Panc1 (cell line): ENCODE measurements around the gene GPRIN1. TPM values are rescaled to one million over a fixed set of nuclear protein-coding genes. Genes with fewer than 3 reads are reported as not detected.

Experiments used
- ATAC-seq: fragments of 200-7000 bp; cut with Tn5 transposase; 2 replicates; pipeline ENCODE4 v1.9.1; 2020; ENCODE audit warnings: mild to moderate bottlenecking, moderate library complexity
- BruUV-seq: library from RNA; stranded (reverse); fragments of 400-500 nt; replicated peaks from 2 replicates; lab custom pipeline; 2021; lab: Mats Ljungman, UMichigan
- CTCF ChIA-PET: fragments of 300-600 bp; sonication (Branson Sonifier 250); formaldehyde crosslinking; loops from one replicate; lab custom pipeline; 2022; ENCODE audit warnings: antibody characterized with exemption; lab: Charles Lee
- POLR2A ChIA-PET: fragments of 300-600 bp; sonication (Branson Sonifier 250); formaldehyde crosslinking; loops from one replicate; lab custom pipeline; 2022; ENCODE audit warnings: antibody characterized with exemption; lab: Charles Lee
- DNase-seq: peaks from one replicate; pipeline ENCODE4 v3.0.0-alpha.2; 2010; ENCODE audit warnings: low read depth, low spot score
- H3K27ac ChIP-seq: 2 replicates; pipeline ENCODE4 v1.5.1; 2011; ENCODE audit warnings: mild to moderate bottlenecking, low read length, inconsistent platforms
- H3K27me3 ChIP-seq: fragments of 200-500 bp; sonication (Bioruptor generic); 2 replicates; pipeline ENCODE4 v1.6.0; 2014; ENCODE audit warnings: low read length, inconsistent platforms; ENCODE audit not compliant: control insufficient read depth, insufficient read depth
- H3K36me3 ChIP-seq: fragments of 200-500 bp; sonication (Bioruptor generic); 2 replicates; pipeline ENCODE4 v1.5.1; 2014; ENCODE audit warnings: inconsistent platforms, mild to moderate bottlenecking, low read length, moderate library complexity; ENCODE audit not compliant: control insufficient read depth, insufficient read depth
- H3K4me1 ChIP-seq: 2 replicates; pipeline ENCODE4 v1.5.1; 2011; ENCODE audit warnings: inconsistent platforms, mild to moderate bottlenecking, low read length, moderate library complexity; ENCODE audit not compliant: control insufficient read depth, insufficient read depth
- H3K4me3 ChIP-seq, 2 experiments: 2 replicates each; pipeline ENCODE4 v1.5.1; 2011 to 2012; ENCODE audit warnings: low read depth in 2 of 2, low read length in 2 of 2, mild to moderate bottlenecking in 2 of 2, inconsistent platforms in 1 of 2, moderate library complexity in 1 of 2
- H3K9me3 ChIP-seq: fragments of 200-500 bp; sonication (Bioruptor generic); 2 replicates; pipeline ENCODE4 v1.5.1; 2014; ENCODE audit warnings: low read depth, mild to moderate bottlenecking, inconsistent platforms, low read length, moderate library complexity; ENCODE audit not compliant: control insufficient read depth, insufficient read depth
- CTCF ChIP-seq: fragments of 450-650 bp; IDR thresholded peaks from 2 replicates; pipeline ENCODE4 v1.5.1; 2017; ENCODE audit warnings: mild to moderate bottlenecking
- POLR2AphosphoS5 ChIP-seq: IDR thresholded peaks from 2 replicates; pipeline ENCODE4 v1.6.1; 2012; ENCODE audit warnings: mild to moderate bottlenecking, low read depth, low read length, moderate library complexity
- REST ChIP-seq, 2 experiments: IDR thresholded peaks; 2 replicates each; pipeline ENCODE4 v1.6.1; 2011 to 2012; ENCODE audit warnings: low read depth in 2 of 2, control low read depth in 1 of 2, low read length in 1 of 2, mild to moderate bottlenecking in 1 of 2, moderate library complexity in 1 of 2; ENCODE audit not compliant: insufficient read depth in 1 of 2
- SIN3A ChIP-seq: IDR thresholded peaks from 2 replicates; pipeline ENCODE4 v1.6.1; 2012; ENCODE audit warnings: low read depth, mild to moderate bottlenecking, low read length, moderate library complexity, borderline replicate concordance; ENCODE audit not compliant: insufficient read depth
- TCF7L2 ChIP-seq: IDR thresholded peaks from 2 replicates; pipeline ENCODE4 v1.6.1; 2011; ENCODE audit warnings: mild to moderate bottlenecking, low read depth, low read length, inconsistent platforms
- in situ Hi-C: cut with HindIII; loops from 2 replicates; pipeline ENCODE4 v1.10.0; 2016; ENCODE audit warnings: low sequenced_read_pairs, low pct_unique_long_range_greater_than_20kb
- intact Hi-C: fragments of 100-400 bp; cut with micrococcal nuclease; formaldehyde crosslinking; loops from one replicate; pipeline ENCODE4 v1.10.0; 2022; ENCODE audit not compliant: unreplicated experiment
- total RNA-seq: library from RNA; stranded (reverse); gene quantifications from one replicate; pipeline ENCODE4 v1.2.1, GENCODE V29; 2021; ENCODE audit not compliant: unreplicated experiment

The GPRIN1 gene
- total RNA-seq, 1 experiment from 2014 or later, result 18.9 TPM

- ChIA-PET POLR2A (no interaction called here), CTCF (no interaction called here)
- Histone ChIP-seq H3K4me1 (peaks cover 23% of the 10 kb centered on the region), H3K27me3 (no peaks in the 10 kb centered on the region), H3K4me3 (peak overlapping the region; percentile 20 to 43; a peak in 2 of 4 replicates), H3K27ac (peak overlapping the region; percentile 59; the same call in 1 of the 2 replicates), H3K9me3 (no peaks in the 10 kb centered on the region), H3K36me3 (no peaks in the 10 kb centered on the region)
- BruUV-seq, result no TSS peak
- intact Hi-C loops, result no loop called here
- DNase-seq (no peak), ATAC-seq (peak; percentile 35)
- no peak for TF ChIP-seq CTCF
- TF ChIP-seq POLR2AphosphoS5, result no peak
- no peak for TF ChIP-seq SIN3A
- TF ChIP-seq TCF7L2, result no peak
- no peak for TF ChIP-seq REST (IDR thresholded peaks at IDR 0.05; ENCODE audit: insufficient read depth in 1 of 2, low read depth in 2 of 2, low read length in 1 of 2)
- in situ Hi-C loops, result no loop called here
Observed at GRCh38 chr5:176550275-176550831, 59.6 kb downstream of the GPRIN1 start.

DNA sequence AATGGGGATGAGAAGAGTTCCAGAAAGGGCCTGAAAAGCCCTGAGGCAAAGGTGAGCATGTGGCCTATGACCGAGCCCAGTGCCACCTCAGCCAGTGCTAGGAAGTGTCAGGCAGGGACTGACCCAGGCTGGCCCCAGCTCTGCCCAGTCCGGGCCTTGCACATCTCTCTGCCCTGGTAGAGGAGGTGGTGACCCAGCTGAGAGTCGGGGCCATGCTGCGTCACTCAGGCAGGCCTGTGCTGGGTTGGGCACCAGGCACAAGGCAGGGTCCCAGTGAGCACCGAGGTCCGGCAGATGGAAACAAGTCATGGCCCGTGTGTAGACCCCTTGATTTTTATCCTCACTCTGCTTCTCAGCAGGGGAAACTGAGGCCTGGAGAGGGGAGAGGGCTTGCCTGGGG, 60.1 kb downstream of the GPRIN1 start:
- in situ Hi-C loops, result no loop called here
- no peak overlapping the region for H3K4me3 ChIP-seq
- H3K9me3 ChIP-seq, result no peaks in the 10 kb centered on the region
- no TSS peak for BruUV-seq
- no peak for TF ChIP-seq REST (IDR thresholded peaks at IDR 0.05; ENCODE audit: insufficient read depth in 1 of 2, low read depth in 2 of 2, low read length in 1 of 2)
- no peak for TF ChIP-seq POLR2AphosphoS5
- TF ChIP-seq TCF7L2, result no peak
- no peak for TF ChIP-seq CTCF
- TF ChIP-seq SIN3A, result no peak
- no peaks in the 10 kb centered on the region for H3K27me3 ChIP-seq
- ATAC-seq, result peak; percentile 39
- DNase-seq, result no peak
- peaks cover 25% of the 10 kb centered on the region for H3K4me1 ChIP-seq
- intact Hi-C loops, result no loop called here
- no peaks in the 10 kb centered on the region for H3K36me3 ChIP-seq
- H3K27ac ChIP-seq, result peak overlapping the region; percentile 15; the same call in 1 of the 2 replicates
- POLR2A ChIA-PET, result interaction anchor here (0.5 kb wide), 1 partner anchor 8 kb away, joined by 3 read pairs; no protein-coding TSS in a partner anchor
- CTCF ChIA-PET, result interaction anchor here (0.6 kb wide), 1 partner anchor 121 kb away, joined by 15 read pairs; no protein-coding TSS in a partner anchor
